Right forelimb (tissue), 1 donor: ENCODE data around the gene PLXNB2.

Source experiments
- DNase-seq: peaks from one replicate; pipeline ENCODE4 v3.0.0-alpha.2; 2018

Gene PLXNB2

GRCh38 chr22:50296658-50297490 is 10.6 kb downstream of the PLXNB2 start:
- no peak for DNase-seq

DNA sequence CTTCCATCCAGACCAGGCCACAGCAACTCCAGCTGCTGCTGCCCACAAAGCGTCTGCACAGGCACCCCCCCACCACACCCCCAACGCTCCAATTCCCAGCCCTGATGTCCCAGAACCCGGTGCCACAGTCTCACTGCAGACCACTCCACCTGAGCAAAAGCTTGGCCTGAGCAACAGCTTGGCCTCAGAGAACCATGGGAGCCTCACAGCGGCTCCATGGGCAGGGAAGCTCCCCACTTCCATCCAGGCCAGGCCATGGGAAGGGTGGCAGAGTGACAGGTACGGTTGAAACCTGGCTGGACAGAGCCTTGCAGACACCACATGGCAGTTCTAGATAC is 13.2 kb downstream of the PLXNB2 start:
- DNase-seq = no peak

DNA sequence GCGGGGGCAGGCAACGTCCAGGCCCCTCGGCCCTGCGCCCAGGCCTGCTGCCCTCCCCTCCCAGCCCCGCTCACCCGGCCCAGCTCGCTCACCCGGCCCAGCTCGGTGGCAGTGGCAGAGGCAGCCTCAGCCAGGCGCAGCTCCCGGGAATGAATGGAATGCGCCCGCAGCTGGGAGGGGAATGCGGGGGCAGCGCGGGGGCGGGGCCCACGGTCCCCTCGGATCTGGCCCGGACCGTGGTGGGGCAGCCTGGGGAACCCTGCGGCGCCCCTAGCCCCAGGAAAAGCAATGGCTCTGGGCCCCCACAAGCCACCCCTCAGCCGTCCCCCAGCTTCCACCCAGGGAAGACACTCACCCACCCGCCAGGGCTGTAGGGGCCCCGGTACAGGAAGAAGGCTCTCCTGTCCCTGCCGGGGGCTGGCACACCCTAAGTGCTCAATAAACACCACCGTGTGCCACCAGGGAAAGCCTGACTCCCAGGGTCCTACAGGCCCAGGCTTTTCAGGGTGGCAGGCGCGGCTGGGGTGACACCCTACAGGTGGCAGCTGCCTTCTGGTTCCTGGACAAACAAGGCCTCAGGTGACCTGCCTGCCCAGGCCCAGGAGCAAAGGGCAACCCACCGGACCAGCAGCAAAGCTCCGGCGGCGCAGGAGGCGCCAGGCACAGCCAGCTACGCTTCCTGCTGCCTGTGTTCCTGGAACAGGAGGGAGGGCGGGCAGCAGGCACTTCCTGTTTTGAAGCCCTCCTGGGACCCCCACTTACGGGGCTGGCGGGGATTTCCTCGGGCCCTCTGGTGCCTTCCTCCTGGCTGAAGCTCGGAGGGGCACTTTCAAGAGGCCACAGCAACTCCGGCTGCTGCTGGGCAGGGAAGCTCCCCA is 13.8 kb downstream of the PLXNB2 start:
- DNase-seq = peak; percentile 76

GRCh38 chr22:50292643-50293440 is 14.6 kb downstream of the PLXNB2 start:
- no peak for DNase-seq

DNA sequence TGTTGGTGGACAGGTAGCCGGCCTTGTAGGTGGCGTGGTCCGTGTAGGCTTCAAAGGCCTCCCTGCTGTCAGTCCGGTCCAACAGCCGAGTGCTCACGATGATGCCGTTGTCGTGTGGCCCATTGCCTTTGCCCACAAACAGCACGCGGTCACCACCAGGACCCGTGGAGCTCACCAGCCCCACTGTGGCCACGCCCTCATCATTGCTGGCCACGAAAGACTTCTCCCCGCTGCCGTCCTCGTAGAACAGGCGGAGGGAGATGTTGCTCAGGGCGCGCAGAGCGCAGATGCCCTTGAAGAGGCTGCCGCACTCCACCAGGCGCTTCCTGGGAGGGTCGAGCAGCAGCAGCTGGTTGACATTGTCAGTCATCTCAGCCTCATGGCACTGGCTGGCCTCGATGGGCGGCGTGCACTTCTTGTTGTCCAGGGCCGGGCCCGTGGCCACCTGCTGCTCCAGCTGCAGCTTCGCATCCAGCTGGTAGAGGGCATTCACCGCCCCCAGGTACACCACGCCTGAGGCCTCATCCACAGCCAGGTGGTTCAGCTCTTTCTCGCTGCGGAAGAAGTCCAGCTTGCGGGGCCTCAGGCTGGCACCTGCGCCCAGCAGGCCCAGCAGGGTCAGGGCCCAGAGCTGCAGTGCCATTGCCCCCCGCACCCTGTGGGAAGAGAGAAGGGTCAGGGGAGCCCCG is 17.4 kb downstream of the PLXNB2 start:
- DNase-seq = no peak

DNA sequence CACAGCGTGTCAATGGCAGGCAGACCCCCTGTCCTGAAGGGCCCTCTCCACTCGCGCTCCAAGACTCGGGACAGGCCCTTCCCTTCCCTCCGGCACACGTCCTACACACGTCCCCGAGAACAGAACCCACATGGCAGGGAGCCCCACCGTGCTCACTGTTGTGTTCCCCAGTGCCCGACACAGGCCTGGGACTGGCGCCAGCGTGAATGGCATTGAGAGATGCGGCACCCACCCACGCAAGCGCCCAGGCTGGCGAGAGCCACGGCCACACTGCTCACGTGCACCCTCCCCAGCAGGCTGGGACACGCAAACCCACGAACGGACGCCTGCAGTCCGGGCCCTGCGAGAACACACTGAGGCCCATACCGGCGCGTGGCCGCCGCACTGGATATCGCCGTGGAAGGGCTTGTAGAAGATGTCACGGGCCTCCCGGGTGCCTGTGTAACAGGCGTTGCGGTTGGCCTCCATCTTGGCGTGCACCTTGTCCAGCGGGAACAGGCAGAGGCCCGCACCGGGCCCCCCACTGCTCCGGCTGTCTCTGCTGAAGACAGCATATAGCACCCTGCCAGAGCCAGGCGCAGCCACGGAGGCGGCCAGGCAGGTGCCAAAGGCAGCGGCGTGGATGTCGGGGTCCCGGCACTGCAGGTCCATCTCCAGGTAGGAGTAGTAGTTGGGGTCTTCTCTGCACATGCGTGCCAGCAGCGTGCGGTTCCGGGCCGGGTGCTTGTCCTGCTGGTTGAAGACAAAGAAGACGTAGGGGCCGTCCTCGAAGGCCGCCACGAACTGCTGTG is 18.1 kb downstream of the PLXNB2 start:
- DNase-seq = no peak

- no peak for DNase-seq
Observed at GRCh38 chr22:50287731-50288130, 19.7 kb downstream of the PLXNB2 start.

- no peak for DNase-seq
Observed at GRCh38 chr22:50286701-50287318, 20.6 kb downstream of the PLXNB2 start.

DNA sequence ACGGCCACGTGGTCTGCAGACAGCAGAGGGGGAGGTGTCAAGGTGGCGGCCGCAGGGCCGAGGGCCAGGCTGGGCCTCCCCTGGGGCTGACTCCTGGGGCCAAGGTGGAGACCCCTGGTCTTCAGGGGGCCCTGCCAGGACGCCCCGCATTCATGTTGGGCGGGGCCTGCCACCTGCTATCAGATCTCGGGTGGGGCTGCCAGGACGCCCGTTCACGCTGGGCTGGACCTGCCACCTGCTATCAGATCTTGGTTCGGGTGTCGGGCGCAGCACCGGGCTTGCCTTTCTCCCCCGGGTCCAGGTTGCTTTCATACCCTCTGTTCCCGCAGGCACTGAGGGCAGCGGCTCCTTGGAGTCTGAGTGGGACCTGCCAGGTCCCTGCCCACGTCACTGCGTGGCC is 21.2 kb downstream of the PLXNB2 start:
- DNase-seq = no peak

DNA sequence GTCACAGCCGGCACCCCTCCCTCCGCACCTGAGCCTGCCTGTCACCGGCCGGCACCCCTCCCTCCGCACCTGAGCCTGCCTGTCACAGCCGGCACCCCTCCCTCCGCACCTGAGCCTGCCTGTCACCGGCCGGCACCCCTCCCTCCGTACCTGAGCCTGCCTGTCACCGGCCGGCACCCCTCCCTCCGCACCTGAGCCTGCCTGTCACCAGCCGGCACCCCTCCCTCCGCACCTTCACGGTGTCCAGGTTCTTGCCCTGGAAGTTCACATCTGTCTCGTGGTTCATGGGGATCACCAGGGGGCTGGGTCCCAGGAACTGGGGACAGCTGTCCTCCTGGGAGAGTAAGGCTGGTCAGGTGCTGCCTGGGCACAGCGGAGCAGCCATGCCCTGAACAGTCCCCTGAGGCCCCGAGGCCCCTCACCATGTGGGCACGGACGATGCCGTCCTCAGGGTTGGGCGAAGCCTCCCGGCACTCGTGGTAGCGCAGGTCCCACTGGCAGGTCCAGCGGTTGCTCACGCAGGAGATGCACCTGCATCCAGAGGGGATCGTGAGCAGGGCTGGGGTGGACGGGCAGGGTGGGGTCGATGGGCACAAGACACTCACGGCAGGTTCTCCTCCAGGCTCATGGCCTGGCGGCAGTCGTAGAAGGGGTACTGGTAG is 21.7 kb downstream of the PLXNB2 start:
- no peak for DNase-seq

GRCh38 chr22:50284479-50284878 is 23.0 kb downstream of the PLXNB2 start:
- no peak for DNase-seq

DNA sequence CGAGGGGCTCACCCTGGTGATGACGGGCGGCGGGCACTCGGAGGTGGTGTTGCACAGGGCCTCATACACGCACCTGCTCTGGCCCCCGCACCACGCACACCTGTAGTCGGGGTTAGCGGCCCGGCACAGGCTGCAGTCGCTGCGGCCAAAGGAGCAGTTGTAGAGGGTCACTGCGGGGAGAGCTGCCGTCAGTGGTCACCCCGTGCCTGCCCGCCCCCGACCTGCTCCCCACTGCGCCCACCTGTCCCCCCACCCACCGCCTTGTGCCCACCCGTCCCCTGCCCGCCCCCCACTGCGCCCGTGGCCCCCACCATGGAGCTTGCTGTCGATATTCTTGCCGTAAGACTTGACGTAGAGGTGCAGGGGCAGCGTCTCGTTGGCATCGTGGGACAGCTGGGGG is 23.6 kb downstream of the PLXNB2 start:
- no peak for DNase-seq

GRCh38 chr22:50282361-50283155 is 24.9 kb downstream of the PLXNB2 start:
- no peak for DNase-seq

- no peak for DNase-seq
Observed at GRCh38 chr22:50281957-50282356, 25.5 kb downstream of the PLXNB2 start.

DNA sequence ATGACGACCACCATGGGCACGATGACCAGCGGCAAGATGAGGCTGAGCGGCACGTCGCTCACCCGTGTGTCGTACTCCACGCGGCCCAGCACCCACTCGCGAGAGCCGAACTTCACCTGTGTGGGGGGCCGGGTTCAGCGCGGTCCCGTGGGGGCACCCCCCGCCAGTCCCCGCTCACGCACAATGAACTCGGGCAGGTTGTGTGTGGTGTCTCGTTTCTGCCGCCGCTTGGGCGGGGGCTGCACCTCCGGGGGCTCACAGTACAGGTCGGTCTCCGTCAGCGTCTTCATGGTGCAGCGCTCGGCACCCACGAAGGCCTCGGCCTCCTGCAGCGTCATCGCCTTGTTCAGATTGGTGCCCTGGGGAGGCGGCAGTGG is 26.1 kb downstream of the PLXNB2 start:
- no peak for DNase-seq

GRCh38 chr22:50280708-50281383 is 26.6 kb downstream of the PLXNB2 start:
- DNase-seq = no peak

DNA sequence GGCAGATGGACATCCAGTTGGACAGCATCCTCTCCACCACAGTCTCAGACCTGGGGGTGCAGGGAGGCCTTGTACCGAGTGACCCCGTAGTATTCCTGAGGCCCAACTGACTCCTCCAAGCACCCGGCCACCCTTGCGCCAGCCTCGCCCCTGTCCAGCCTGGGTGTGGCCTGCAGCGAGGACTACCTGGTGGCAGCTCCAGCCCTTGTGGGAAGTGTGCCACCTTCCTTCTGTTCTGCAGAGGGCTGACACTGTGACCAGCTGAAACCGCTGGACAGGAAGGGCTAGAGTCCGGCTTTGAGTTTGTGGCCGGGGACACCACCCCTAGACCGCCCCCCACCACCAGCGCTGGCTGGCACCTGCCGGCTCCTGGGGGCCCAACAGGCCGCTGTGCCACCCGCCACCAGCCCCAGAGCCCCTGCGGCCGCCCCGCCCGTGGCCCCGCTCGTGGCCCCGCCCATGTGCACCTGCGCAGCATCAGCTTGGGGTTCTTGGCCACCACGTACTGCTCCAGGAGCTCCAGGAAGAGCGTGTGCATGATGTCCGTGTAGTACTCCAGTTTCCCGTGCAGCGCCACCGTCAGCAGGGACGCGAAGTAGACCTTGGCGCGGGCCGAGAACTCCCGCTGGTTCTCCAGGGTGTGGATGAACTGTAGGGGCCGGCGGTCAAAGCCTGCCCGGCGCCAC is 27.3 kb downstream of the PLXNB2 start:
- DNase-seq = no peak

- no peak for DNase-seq
Observed at GRCh38 chr22:50278956-50279619, 28.4 kb downstream of the PLXNB2 start.
